Hematopoietic multipotent progenitor cell treated with erythropoietin and hydrocortisone succinate and interleukin-3 and kit ligand, for 17 days (in vitro differentiated cells): Measurements from ENCODE around the gene TDRD9.

Experiments used
- DNase-seq: peaks from one replicate; pipeline ENCODE4 v3.0.0-alpha.2; 2015; ENCODE audit warnings: low spot score

The TDRD9 gene

DNA sequence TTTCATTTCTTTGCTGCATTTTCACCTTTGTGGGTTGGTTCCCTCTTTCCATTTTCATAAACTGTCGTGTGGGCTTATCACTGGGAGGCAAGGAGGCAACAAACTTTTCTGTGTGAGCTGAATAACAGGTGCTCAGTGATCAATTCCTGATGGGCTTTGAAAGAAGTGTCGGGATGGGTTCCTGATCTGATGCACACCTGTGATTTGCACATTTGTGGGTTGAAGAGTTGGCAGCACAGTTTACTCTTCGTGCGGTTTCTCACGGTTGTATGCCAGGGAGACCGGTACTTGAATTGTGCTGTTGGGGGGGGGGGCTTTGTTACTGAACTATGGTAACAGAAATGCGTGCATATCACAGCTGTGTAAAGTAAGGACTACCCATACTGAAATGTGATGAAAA lies 141.3 kb downstream of the TDRD9 start:
- DNase-seq: no peak

GRCh38 chr14:104072586-104072985 lies 144.3 kb downstream of the TDRD9 start:
- no peak for DNase-seq

GRCh38 chr14:104073764-104074163 lies 145.5 kb downstream of the TDRD9 start:
- DNase-seq: no peak

DNA sequence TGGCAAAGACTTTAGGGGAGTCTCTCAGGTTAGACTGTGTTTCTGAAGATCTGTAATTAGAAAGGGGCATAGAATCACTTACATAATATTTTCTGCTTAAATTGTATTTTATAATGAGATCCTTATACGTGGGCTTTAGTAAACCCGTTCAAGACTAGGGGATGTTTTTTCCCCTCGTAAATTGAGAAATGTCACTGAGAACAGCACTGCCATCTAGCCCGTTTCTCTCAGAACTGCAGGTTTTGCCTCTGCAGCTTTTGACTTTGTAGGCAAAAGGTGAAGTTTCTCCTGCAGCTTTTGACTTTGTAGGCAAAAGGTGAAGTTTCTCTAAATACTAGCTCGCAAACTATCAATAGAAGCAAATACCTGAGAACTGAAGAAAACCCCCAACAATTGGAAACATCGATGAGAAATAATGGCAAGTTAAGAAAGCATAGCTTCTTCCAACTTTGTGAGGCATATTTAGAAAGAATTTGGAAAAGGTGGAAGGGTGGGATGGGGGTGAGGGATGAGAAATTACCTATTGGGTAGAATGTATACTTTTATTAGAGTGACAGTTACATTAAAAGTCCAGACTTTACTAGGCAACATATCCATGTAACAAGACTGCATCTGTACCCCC lies 147.4 kb downstream of the TDRD9 start:
- no peak for DNase-seq

DNA sequence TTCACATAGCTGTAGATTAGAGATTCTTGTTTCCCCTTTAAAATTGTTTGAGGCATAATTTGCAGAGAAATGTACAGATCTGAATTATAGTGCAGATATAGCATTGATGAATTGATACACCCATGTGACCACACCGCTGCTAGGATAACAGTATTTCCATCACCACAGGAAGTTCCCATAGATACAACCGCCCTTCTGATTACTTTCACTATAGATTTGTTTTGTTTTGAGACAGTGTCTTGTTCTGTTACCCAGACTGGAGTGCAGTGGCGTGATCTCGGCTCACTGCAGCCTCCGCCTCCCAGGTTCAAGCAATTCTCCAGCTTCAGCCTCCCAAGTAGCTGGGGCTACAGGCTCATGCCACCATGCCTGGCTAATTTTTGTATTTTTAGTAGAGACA lies 148.5 kb downstream of the TDRD9 start:
- no peak for DNase-seq

GRCh38 chr14:104078031-104078455 lies 149.8 kb downstream of the TDRD9 start:
- DNase-seq: peak; percentile 84

GRCh38 chr14:104080376-104081260 lies 152.4 kb downstream of the TDRD9 start:
- DNase-seq: no peak

DNA sequence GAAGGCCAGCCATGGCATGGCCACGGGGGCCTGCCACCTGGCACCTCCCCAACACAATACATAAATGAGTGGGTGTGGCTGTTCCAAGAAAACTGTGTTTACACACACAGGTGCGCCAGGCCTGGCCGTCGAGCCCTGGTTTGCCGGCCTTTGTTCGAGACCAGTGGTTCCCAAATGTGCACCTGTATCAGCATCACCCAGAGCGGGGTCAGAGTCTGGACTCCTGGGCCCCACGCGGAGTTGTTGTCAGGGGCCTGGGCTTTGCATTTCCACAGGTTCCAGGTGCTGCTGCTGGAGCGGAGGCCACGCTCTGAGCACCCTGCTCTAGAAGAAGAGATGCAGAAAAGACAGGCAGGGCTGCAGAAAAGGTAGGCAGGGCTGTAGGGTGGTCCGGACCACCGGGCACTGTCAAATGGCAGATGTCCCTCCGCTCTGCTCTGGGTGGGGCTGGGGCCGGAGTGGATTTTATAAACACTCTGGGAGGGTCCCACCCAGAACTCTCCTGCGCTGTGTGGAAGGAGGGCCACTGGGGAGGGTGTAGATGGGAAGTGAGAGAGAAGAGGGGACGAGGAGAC lies 153.1 kb downstream of the TDRD9 start:
- no peak for DNase-seq

- no peak for DNase-seq
Measured at GRCh38 chr14:104081951-104082464, 153.8 kb downstream of the TDRD9 start.

- DNase-seq: no peak
Measured at GRCh38 chr14:104082807-104083206, 154.6 kb downstream of the TDRD9 start.

GRCh38 chr14:104084251-104085002 lies 156.2 kb downstream of the TDRD9 start:
- DNase-seq: no peak

DNA sequence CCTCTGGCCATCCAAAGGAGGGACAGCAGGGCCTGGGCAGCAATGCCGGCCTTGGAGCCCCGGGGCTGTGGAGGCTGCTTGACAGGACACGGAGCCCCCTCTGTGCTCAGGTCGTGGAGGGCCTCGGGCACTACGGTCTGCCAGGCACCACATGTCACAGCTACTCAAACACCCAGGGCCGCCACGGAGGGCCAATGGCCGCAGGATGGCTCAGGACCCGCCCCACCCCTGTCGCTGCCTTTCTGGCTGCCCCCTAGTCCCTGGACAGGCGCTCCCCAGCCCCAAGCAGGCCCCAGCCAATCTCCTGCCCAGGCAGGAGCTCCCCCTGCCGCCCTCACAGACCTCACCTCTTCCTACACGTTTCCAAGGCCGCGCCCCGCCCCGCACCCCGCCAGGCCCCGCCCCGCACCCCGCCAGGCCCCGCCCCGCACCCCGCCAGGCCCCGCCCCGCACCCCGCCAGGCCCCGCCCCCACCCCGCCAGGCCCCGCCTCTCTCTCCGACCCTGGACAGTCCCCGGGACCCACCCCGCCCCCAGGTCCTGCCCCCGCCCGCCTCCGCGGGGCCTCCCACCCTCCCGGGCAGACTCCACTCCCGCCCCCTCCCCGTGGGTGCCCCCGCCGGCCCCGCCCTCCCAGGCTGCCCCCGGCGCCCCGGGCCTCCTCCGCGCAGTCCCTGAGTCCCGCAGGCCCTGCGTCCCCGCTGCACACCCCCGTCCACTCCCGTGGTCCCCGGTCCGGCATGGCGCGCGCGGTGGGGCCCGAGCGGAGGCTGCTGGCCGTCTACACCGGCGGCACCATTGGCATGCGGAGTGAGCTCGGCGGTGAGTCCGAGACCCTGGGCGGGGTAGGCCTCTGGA lies 157.0 kb downstream of the TDRD9 start, which contains the start of gene ASPG:
ASPG (plus strand) TSS at position 669 of the 857 bp plus-strand sequence; CDS start at position 740, 71 bp downstream.
- DNase-seq: peak; percentile 25

DNA sequence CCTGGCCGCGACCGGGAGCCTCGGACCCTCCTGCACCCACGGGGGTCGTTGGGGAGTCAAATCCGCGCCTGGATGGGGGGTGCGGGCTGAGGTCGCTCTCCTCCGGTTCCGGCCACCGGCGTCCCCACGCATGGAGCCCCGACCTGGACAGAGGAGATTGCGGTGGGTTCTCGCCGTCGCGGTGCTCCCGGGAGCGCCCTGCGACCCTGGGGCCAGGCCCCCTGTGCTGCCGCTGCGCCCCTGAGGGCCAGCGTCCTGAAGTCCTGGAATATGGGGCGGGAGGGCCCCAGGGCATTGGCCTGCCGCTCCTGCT lies 157.6 kb downstream of the TDRD9 start:
- DNase-seq: no peak

DNA sequence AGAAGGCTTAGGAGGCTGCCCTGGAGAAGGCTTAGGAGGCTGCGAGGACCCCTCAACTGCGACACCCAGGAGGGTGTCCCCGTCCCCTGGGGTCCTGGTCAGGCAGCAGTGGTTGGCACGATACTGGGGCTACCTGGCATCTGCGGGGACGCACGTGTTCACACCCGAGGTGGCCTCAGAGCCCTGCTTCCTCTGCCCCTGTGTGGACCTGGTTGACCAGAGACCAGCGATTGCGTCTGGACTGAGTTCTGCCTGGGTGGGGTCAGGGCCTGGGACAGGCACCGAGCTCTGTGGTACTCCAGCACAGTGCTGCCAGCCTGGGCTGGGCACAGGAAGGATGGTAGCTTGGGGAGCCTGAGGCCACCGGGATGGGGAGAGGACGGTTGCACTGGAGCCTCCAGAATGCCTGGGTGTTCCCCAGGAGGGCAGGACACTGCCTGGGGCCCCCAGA lies 158.0 kb downstream of the TDRD9 start:
- no peak for DNase-seq

- no peak for DNase-seq
Measured at GRCh38 chr14:104086661-104087461, 158.6 kb downstream of the TDRD9 start.

DNA sequence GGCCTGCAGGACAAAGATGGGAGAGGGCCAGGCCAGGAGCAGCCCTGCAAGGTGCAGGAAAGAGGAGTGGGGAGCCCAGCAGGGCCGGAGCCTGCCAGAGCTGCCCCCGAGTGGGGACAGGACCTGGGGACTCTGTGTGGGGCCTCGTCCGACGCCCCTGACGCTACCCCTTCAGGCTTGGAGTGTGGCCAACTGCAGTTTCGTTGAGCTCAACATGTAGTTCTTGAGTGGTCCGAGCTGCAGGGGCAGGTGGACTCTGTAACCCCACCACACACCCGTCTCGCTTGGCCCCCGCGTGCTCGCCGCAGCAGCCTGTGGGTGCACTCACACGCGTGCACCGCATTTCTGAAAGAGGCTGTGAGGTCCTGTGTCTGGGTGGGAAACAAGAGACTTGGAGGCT lies 159.2 kb downstream of the TDRD9 start:
- DNase-seq: no peak

GRCh38 chr14:104087981-104088850 lies 160.0 kb downstream of the TDRD9 start:
- no peak for DNase-seq

DNA sequence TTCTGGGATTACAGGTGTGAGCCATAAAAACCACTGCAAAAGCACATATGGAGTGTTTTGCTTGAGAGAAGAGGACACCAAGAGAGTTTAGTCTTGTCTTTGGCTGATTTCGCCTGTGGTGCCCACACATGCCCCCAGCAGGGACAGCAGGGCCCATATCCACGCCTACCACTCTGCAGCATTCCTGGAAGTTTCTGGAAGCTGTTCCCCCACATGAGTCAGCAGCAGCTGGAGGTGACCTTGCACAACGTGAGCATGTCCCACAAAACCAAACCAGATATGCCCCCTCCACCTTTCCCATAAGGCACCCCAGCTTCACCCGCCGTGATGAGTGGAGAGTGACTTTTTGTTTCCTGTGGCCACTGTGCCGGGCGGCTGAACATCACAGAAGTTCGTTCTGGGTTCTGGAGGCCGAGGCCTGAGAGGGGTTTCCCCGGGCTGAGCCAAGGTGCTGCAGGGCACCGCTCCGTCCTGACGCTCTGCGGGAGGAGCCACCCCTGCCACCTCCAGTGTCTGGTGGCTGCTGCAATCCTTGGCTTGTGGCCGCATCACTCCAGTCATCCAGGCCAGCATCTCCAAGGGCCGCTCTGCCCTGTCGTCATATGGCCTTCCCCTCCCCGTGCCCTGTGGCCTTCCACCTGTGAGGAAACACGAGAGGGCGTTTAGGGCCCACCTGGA lies 162.0 kb downstream of the TDRD9 start:
- DNase-seq: no peak
